Measurements from ENCODE around the gene CDCA8.

The CDCA8 gene

DNA sequence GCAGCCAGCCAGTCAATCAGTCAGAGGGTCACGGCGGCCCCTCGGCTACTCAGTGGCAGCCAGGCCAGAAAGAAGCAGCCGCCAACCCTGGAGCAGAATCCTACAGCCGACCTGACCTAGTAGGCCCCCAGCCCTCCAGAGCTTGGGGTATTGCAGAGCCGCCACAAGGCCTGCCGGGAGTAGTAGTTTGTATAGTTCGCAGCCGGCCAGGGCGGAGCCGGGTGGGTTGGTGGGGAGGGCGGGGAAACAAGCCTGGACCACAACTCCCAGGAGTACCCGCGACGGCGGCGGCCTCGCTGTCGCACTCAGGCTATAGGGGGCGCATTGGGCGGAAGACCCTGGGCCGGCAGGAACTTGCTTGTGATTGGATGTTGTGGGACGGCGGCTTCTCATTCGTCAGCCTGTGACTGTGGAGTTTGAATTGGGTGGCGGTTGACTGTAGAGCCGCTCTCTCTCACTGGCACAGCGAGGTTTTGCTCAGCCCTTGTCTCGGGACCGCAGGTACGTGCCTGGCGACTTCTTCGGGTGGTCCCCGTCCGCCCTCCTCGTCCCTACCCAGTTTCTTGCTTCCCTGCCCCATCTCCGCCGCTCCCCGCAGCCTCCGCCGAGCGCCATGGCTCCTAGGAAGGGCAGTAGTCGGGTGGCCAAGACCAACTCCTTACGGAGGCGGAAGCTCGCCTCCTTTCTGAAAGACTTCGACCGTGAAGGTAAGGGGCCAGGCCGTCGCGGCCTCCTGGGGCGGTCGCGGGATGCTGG lies at the start of gene CDCA8:
TSS of gene CDCA8 (plus strand) at position 439 of the 756 bp plus-strand sequence. CDS start at position 614, 175 bp downstream.
- H3K4me1 Mint-ChIP-seq, result peaks cover 34% of the 10 kb centered on the region
- peak within 1 kb of the TSS; percentile 95 for H3K4me3 Mint-ChIP-seq
- DNase-seq (ENCODE audit: low spot score in 2 of 2) (peak; percentile 95 to 98), ATAC-seq (peak; percentile 91)
- peak within 1 kb of the TSS; percentile 88 for H3K27ac Mint-ChIP-seq
- H3K9me3 Mint-ChIP-seq, result no peaks in the 10 kb centered on the region
- H3K36me3 Mint-ChIP-seq, result peaks cover 73% of the 10 kb centered on the region

DNA sequence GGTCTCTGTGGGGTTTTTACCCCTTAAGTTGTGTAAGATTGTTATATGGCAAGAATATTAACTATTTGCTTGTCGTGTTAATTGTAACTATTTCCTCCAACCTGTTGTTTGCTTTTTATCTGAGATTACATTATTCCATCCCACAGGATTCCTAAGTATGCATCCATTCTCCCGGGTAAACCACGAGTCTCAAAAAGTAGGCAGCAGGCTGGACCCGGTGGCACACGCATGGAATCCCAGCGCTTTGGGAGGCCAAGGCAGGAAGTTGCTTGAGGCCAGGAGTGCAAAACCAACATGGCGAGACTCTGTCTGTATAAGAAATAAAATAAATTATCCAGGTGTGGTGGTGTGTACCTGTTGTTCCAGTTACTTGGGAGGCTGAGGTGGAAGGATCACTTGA lies 45.0 kb upstream of the CDCA8 start:
- Mint-ChIP-seq H3K4me1 (no peaks in the 10 kb centered on the region), H3K4me3 (no peak overlapping the region), H3K36me3 (no peaks in the 10 kb centered on the region), H3K27ac (no peak overlapping the region), H3K9me3 (no peaks in the 10 kb centered on the region)
- DNase-seq (ENCODE audit: low spot score in 2 of 2) (no peak), ATAC-seq (no peak)

DNA sequence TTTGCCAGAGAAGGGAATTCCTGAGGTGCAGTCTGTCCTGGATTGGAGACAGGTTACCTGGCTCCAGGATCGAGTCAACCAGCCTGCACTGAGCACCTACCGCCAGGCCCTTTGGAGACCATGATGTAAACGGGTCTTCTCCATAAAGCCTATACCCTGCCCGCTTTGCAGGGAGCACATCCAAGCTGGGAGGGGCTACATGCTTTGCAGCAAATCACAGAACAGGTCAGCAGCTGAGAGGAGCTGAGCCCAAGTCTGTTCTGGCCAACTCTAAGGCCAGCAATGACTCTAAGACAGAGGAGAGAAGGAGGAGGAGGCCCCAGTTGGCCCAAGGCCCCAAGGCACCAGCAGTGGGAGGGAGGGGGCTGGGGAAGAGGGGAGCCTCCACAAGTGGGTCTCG lies 42.1 kb upstream of the CDCA8 start:
- ATAC-seq (no peak), DNase-seq (ENCODE audit: low spot score in 2 of 2) (no peak)
- no peaks in the 10 kb centered on the region for H3K36me3 Mint-ChIP-seq
- H3K9me3 Mint-ChIP-seq, result no peaks in the 10 kb centered on the region
- no peaks in the 10 kb centered on the region for H3K4me1 Mint-ChIP-seq
- no peak overlapping the region for H3K4me3 Mint-ChIP-seq
- no peak overlapping the region for H3K27ac Mint-ChIP-seq

DNA sequence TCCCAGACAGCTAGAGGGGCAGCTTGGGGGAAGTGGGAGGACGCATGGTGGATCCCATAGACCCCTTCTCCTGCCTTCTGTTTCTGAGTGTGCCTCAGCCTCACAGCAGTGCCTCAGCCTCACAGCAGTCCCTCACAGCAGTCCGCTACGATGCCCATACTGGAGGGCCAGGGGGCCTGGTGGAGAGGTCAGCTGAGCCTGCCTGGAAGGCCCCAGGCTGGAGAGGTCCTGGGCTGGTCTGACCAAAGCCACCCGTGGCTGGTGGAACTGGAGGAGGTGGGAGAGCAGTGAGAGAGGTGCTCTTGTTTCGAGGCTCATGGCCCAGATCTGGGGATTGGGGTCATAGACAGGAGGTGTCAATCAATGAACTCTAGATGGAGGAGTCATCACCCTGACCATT lies 41.6 kb upstream of the CDCA8 start:
- H3K4me1 Mint-ChIP-seq, result no peaks in the 10 kb centered on the region
- no peaks in the 10 kb centered on the region for H3K36me3 Mint-ChIP-seq
- no peak for DNase-seq (ENCODE audit: low spot score in 2 of 2)
- H3K9me3 Mint-ChIP-seq, result no peaks in the 10 kb centered on the region
- no peak overlapping the region for H3K27ac Mint-ChIP-seq
- H3K4me3 Mint-ChIP-seq, result no peak overlapping the region
- peak; percentile 15 for ATAC-seq

DNA sequence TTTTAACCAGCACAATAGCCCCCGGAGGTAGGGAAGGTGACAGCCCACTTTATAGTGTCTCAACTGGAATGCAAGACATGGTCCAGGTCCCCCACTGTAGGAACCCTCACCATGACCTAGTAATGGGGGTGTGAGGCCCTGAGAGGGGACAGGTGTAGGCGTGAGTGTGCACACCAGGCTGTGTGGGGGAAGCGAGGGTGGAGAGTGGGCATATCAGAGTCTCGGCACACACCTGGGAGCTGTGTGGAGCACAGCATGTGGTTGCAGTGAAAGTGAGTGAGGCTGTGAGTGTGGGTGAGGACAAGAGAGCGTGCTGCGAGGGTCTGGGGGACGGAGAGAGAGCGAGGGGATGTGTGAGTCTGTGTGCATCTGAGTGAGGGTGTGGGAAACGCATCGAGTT lies 40.5 kb upstream of the CDCA8 start:
- H3K27ac Mint-ChIP-seq, result no peak overlapping the region
- H3K36me3 Mint-ChIP-seq, result no peaks in the 10 kb centered on the region
- no peaks in the 10 kb centered on the region for H3K9me3 Mint-ChIP-seq
- no peak for DNase-seq (ENCODE audit: low spot score in 2 of 2)
- H3K4me3 Mint-ChIP-seq, result no peak overlapping the region
- H3K4me1 Mint-ChIP-seq, result no peaks in the 10 kb centered on the region
- no peak for ATAC-seq

DNA sequence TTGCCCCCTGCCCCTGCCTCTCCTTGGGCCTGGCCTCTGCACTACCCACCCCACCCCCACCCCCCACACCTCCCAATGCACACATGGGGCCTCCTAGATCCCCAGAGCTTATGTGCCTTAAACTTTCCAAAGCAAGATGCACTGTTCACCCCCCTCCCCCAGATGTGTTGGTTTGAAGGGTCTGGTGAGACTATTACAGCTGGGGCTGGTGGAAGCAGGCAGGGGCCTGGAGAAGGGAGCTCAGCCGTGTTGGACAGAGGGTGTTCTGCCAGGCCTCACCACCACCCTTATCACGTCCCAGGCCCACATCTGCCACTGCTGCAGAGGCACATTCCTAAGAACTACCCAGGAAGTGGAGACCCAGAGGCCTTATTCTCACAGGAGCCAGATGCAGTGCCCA lies 39.3 kb upstream of the CDCA8 start:
- Mint-ChIP-seq H3K4me1 (no peaks in the 10 kb centered on the region), H3K9me3 (no peaks in the 10 kb centered on the region), H3K36me3 (no peaks in the 10 kb centered on the region), H3K4me3 (no peak overlapping the region), H3K27ac (no peak overlapping the region)
- ATAC-seq (no peak), DNase-seq (ENCODE audit: low spot score in 2 of 2) (no peak)

DNA sequence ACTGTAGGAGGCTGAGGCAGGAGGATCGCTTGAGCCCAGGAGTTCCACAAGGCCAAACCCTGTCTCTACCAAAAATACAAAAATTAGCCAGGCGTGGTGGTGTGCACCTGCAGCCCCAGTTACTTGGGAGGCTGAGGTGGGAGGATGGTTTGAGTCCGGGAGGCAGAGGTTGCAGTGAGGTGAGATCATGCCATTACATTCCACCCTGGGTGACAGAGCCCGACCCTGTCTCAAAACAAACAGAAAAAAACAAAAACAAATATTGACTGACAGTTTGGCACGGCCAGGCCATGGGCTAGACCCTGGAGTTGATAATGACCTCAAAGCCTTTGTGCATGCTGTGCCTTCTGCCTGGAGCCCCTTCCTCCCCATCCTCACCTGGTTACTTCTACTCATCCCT lies 38.4 kb upstream of the CDCA8 start:
- ATAC-seq (no peak), DNase-seq (ENCODE audit: low spot score in 2 of 2) (no peak)
- Mint-ChIP-seq H3K27ac (no peak overlapping the region), H3K36me3 (no peaks in the 10 kb centered on the region), H3K4me1 (no peaks in the 10 kb centered on the region), H3K4me3 (no peak overlapping the region), H3K9me3 (no peaks in the 10 kb centered on the region)

DNA sequence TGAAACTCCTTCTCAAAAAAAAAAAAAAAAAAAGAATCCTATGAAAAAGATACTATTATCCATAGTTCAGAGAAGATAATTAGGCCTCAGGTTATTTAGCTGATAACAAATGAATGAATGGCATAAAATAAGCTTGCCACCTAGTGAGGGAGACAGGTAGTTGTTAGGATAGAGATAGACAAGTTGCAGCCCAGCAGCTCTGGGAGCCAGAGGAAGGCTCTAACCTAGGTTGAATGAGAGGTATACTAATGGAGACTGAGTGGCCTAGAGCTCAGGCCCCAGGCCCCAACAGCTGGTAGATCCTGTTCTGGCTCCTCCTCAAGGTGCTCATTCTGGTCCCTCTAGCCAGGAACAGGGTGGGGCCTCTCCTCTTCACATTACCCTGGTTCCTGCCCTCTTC lies 37.0 kb upstream of the CDCA8 start:
- Mint-ChIP-seq H3K36me3 (no peaks in the 10 kb centered on the region), H3K9me3 (no peaks in the 10 kb centered on the region), H3K4me3 (no peak overlapping the region), H3K4me1 (no peaks in the 10 kb centered on the region), H3K27ac (no peak overlapping the region)
- DNase-seq (ENCODE audit: low spot score in 2 of 2), result no peak
- ATAC-seq, result no peak

DNA sequence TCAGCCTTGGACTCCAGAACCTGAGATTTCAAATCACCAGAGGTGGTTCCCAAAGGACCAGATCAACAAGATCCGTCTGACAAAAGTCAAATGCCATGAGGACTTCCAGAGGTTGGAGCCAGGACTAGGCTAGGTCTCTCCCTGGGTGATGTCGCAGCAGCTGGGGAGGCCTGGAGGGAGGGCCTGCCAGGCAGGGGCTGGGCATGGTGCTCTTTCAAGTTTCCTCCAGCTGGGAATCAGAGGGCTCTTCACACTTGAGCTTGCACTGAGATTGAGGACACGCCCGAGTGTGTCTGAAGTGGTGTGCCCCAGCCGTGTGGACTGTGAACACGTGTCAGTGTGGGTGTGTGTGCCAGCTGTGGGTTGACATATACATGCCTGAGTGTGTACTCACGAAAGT lies 36.3 kb upstream of the CDCA8 start:
- Mint-ChIP-seq H3K36me3 (no peaks in the 10 kb centered on the region), H3K4me1 (no peaks in the 10 kb centered on the region), H3K9me3 (no peaks in the 10 kb centered on the region), H3K4me3 (no peak overlapping the region), H3K27ac (no peak overlapping the region)
- DNase-seq (ENCODE audit: low spot score in 2 of 2) (no peak), ATAC-seq (no peak)

DNA sequence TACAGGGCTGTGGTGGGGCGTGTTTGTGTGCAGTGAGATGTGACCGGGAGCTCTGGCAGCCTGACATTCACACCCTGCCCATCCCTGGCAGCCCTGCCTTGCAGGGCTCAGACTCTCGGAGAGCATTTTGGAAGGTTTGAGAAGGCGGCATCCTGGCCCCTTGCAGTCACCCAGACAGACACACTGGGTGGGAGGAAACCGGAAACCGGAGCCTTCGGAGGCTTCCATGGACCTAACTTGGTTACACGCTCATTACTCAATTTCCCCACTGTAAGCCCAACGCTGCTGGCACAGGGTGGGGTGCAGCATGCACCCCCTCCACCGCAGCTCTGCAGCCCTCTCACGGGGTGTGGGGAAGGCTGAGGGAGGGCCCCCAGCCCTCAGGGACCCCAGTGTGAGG lies 35.4 kb upstream of the CDCA8 start:
- ATAC-seq, result no peak
- Mint-ChIP-seq H3K9me3 (no peaks in the 10 kb centered on the region), H3K4me3 (no peak overlapping the region), H3K27ac (no peak overlapping the region), H3K4me1 (no peaks in the 10 kb centered on the region), H3K36me3 (no peaks in the 10 kb centered on the region)
- no peak for DNase-seq (ENCODE audit: low spot score in 2 of 2)

DNA sequence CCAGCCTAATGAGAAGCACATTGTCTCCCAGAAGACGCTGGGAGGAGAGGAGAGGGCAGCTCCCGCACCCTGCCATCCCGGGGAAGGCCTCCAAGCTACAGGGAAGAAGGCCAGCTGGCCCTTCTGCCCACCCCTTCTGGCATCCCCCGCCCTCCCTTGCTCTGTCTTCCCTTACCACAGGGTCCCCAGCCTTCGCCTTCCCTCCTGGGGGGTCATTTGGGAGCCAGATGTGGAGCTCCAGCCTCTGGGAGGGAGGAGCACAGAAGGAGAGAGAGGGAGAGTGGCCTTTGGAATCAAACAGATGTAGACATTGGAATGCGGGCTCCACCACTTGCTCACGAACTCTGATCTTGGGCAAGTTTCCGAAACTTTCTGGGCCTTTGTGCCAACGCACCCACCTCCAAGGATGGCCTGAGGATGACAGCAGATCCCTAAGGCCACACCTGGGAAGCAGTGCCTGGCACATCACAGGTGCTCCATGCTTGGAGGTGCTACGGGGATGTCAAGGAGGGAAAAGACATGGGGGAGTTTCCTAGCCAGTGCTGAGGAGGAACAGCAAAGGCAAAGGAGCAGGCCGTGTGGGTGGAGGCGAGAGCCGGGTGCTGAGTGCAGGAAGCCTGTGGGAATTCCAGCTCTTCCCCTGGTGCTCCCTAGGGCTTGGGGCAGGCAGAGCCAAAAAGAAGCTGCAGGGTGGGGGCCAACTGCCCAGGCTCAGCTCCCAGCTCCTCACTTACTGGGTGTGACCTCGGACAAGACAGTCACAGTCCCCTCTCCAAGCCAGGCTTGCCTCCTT lies 34.5 kb upstream of the CDCA8 start:
- Mint-ChIP-seq H3K4me3 (no peak overlapping the region), H3K4me1 (no peaks in the 10 kb centered on the region), H3K27ac (no peak overlapping the region), H3K36me3 (no peaks in the 10 kb centered on the region), H3K9me3 (no peaks in the 10 kb centered on the region)
- ATAC-seq (no peak), DNase-seq (ENCODE audit: low spot score in 2 of 2) (no peak)

DNA sequence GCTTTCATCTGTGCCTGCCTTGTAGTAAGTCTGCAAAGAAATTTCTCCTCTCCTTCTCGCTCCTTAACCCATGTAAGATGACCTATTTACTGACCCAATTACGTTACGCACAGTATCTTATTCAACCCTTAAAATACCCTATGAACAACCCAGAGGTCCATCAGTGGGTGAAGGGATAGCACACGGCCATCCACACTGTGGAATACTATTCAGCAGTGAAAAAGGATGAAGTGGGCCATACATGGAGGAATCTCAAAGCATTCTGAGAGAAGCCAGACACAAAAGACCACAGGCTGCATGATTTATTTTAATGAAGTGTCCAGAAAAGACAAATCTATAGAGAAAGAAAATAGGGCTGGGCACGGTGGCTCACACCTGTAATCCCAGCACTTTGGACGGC lies 33.8 kb upstream of the CDCA8 start:
- H3K27ac Mint-ChIP-seq, result no peak overlapping the region
- ATAC-seq, result no peak

DNA sequence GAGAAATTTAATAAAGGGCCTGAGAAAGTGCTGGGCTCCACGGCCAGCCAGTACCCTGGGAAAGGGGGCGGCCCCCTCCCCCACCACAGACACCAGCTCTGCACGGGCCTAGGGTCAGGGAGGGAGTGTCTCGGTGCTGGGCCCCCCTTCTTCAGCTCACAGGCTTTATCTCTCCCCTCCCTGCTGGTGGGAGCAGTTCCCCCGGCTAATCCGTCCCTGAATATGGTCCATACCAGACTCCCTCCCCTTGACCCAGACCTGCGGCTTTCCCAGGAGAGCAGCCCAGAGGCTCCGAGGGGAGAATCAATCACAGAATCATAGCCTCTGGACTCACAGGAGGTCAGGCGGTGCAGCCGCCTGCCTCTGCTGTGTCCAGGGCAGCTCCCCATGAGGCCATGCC lies 31.7 kb upstream of the CDCA8 start:
- Mint-ChIP-seq H3K4me1 (no peaks in the 10 kb centered on the region), H3K4me3 (no peak overlapping the region), H3K27ac (no peak overlapping the region), H3K9me3 (no peaks in the 10 kb centered on the region), H3K36me3 (no peaks in the 10 kb centered on the region)
- DNase-seq (ENCODE audit: low spot score in 2 of 2) (no peak), ATAC-seq (no peak)

More for the DNA sequence above, 33.8 kb upstream of the CDCA8 start:
- Mint-ChIP-seq H3K36me3 (no peaks in the 10 kb centered on the region), H3K4me1 (no peaks in the 10 kb centered on the region), H3K4me3 (no peak overlapping the region), H3K9me3 (no peaks in the 10 kb centered on the region)
- DNase-seq (ENCODE audit: low spot score in 2 of 2), result no peak

DNA sequence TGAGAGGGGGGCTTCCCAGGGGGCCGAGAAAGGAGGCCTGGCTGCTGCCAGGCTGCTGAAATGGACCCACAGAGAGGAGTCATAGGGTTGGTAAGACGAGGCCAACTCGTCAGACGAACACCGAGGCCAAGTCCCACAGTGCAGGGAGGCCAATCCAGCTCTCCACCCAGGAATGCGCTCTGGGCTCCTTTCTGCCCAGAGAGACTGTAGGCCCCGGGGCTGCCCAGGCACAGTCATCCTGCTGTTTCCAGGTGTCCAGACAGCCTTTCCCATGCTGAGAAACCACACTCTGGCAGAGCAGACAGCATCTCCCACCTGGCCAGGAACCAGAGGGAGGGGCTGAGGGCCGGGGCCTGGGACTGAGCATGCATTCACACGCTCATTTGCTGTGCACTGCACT lies 30.9 kb upstream of the CDCA8 start:
- Mint-ChIP-seq H3K36me3 (no peaks in the 10 kb centered on the region), H3K4me1 (no peaks in the 10 kb centered on the region), H3K27ac (no peak overlapping the region), H3K9me3 (no peaks in the 10 kb centered on the region), H3K4me3 (no peak overlapping the region)
- ATAC-seq, result no peak
- no peak for DNase-seq (ENCODE audit: low spot score in 2 of 2)

DNA sequence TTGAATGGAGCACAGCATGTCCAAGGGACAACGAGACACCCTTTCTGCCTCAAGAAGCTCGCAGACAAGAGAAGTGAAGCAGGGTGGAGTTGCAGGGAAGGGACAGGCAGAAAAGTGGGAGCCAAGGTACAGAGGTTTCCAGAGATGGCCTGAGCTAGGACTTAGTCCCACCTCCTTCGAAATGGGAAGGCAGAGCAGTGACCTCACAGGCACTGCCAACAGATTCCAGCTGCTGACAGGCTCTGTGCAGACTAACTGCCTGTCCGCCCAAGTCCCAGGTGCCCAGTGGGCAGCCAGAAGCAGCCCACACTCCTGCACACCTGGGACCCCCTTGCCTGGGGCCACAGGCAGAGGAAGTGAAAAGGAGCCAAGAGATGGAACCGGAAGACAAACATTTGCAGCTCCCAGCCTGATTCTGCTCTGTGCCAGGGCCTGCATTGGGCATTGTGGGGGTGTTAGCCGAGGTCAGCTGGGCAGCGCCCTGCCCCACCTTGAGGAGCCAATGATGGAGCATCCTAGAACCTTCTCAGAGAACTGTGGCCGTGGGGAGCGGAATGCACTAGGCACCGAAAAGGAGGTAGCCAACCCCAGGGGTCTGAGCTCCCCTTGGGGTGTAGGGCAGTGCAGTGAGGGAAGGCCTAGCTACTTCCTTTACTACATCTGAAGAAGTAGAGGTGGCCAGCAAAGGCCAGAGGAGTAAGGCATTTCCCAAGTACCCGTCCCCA lies 30.1 kb upstream of the CDCA8 start:
- H3K27ac Mint-ChIP-seq, result no peak overlapping the region
- no peak for ATAC-seq

More for the DNA sequence above, 30.1 kb upstream of the CDCA8 start:
- Mint-ChIP-seq H3K36me3 (no peaks in the 10 kb centered on the region), H3K9me3 (no peaks in the 10 kb centered on the region), H3K4me3 (no peak overlapping the region), H3K4me1 (no peaks in the 10 kb centered on the region)
- no peak for DNase-seq (ENCODE audit: low spot score in 2 of 2)
